RWPE1 (cell line): Measurements from ENCODE around the gene MRPS27.

Experiments
- CTCF ChIA-PET: fragments of 350-600 bp; sonication (Branson Sonifier 250); formaldehyde crosslinking; extraction: SDS; loops from one replicate; lab custom pipeline; 2021; lab: Yijun Ruan, JAX
- POLR2A ChIA-PET: fragments of 400-600 bp; formaldehyde crosslinking; extraction: SDS; loops from one replicate; lab custom pipeline; 2020; ENCODE audit warnings: antibody characterized with exemption; ENCODE audit not compliant: low non-redundant PET; lab: Yijun Ruan, JAX
- DNase-seq: peaks from one replicate; pipeline ENCODE4 v3.0.0; 2012; ENCODE audit warnings: low spot score
- H3K27ac ChIP-seq: fragments of 450-650 bp; 2 replicates; pipeline ENCODE4 v1.5.1; 2017
- CTCF ChIP-seq: fragments of 450-650 bp; conservative IDR thresholded peaks from 2 replicates; pipeline ENCODE4 v1.5.1; 2017; ENCODE audit warnings: low read depth, mild to moderate bottlenecking

Gene MRPS27

DNA sequence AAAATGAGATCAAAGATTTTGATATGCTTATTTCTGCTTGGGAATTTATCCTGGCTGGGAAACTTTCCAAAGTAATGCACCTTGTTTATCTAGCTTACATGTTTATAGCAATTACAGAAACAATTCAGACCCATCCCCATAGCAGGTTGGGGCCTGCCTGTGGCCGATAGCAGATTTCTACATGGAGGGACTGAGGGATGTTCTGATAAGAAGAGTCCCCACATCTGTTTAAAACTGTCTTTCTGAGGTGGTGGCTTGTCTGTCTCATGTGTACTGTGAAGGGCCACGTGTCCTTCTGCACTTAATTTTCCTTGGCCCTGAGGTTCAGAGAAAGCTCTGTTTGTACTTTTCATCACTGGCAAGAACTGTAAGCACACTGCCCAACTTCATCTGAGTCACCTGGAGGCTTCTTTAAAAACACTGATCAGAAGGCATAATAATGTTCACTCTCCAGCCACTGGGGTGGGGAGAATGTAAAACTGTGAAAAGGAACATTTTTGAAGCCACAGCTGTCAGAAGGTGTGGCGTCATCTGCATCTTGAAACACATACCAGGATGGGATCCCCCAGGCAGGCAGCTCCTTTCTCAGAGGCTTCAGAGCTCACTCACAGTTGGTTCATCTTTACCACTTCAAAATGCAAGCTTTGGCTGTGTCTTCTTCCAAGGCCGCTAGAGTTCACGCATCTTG, 132.5 kb downstream of the MRPS27 start:
- no peak overlapping the region for H3K27ac ChIP-seq
- POLR2A ChIA-PET, result no interaction called here
- TF ChIP-seq CTCF, result no peak
- no peak for DNase-seq
- CTCF ChIA-PET, result interaction anchor here (1.0 kb wide), 1 partner anchor 81 kb away, joined by 3 read pairs; no protein-coding TSS in a partner anchor

DNA sequence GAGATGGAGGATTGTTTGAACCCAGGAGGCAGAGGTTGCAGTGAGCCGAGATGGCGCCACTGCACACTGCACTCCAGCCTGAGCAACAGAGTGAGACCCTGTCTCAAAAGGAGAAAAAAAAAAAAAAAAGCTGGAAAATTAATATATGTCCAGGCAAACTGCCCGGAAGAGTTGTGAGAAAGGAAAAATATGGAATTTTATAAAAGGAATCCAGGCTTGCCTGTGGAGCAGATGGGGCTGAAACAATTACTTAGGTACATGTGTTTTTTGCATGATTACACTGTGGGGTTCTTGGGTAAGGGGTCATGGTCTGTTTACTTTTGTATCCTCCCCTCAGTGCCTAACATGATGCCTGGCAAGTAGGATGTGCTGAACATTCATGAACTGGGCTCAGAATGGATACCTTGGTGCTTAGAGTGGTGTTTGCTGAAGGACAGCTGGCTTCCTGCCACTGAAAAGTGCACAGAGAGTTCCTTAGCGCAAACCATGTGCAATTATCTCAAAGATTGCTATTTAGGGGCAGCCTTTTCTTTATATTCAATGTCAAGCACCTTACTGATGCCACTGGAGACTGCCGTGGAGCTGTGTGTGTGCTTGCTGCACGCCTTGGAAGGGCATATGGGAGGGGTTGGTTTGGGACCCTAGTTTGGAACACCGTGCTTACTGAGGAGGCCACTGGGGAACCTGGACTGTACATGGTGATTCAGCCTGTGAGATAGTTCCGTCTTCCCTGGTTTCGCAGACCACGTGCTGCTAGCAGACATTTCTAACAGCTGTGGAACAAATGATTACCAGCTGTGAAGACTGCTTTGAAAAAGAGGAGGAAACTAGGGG, 134.3 kb downstream of the MRPS27 start:
- H3K27ac ChIP-seq, result no peak overlapping the region
- no peak for DNase-seq
- no peak for TF ChIP-seq CTCF
- POLR2A ChIA-PET, result no interaction called here
- CTCF ChIA-PET, result no interaction called here

DNA sequence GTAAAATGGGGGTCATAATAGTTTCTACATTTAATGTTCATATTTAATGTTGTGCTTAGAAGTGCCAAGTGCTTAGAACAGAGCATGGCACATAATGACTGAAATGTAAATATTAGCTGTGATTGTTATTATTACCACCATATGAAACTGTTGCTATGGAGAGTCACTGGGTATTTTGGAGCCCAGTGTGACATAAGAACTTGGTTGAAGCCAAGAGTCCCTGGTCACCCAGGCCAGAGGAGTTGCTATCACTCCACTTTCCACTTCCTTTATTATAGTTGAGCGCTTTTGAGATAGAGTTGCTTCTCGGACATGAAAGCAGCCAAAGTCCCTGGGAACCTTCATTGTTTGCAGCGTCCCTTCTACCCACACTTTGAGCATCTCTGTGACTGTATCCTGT, 135.6 kb downstream of the MRPS27 start:
- no peak for DNase-seq
- no peak for TF ChIP-seq CTCF
- CTCF ChIA-PET, result interaction anchor here (0.6 kb wide), 1 partner anchor 180 kb away, joined by 4 read pairs; no protein-coding TSS in a partner anchor
- H3K27ac ChIP-seq, result no peak overlapping the region
- POLR2A ChIA-PET, result no interaction called here

GRCh38 chr5:72183101-72183520, 136.9 kb downstream of the MRPS27 start:
- ChIA-PET POLR2A (no interaction called here), CTCF (no interaction called here)
- no peak for DNase-seq
- no peak for TF ChIP-seq CTCF
- H3K27ac ChIP-seq, result no peak overlapping the region

DNA sequence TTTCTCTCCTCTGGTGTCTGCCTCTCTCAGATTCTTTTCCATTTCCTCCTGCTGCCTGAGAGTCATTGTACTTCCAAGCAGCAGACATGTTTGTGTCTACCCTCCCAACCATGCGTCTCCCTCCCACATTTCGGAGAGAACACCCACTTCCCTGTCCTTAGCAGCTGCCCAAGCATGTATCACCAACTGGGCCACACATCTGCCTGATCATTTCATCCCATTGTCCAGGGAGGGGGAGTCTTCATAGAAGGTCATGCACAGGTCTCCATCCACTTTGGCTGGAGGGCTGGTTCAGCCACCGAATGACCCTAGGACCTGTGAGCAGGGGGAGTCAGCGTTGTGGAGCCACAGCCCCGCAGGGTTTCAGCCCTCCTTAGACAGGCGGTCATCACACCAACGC, 137.4 kb downstream of the MRPS27 start:
- no peak overlapping the region for H3K27ac ChIP-seq
- ChIA-PET POLR2A (no interaction called here), CTCF (no interaction called here)
- DNase-seq, result no peak
- TF ChIP-seq CTCF, result no peak

DNA sequence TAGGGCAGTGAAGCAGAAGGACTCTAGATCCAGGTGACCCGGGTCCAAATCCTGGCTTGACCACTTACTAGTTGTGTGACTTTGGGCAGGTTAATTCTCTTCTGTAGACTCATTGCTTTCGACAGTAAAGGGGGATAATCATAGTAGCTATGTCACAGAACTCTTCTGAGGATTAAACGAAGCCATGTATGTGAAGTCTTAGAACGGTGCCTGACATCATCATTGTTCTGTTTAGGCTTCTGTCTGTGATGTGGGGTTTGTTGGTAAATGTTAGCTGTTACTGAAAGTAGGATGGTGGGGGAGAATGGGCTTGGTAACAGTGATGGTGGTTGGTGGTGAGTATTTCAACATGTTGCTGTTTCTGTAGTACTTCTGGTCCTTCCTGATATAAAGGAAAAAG, 139.1 kb downstream of the MRPS27 start:
- TF ChIP-seq CTCF, result no peak
- POLR2A ChIA-PET, result no interaction called here
- H3K27ac ChIP-seq, result no peak overlapping the region
- DNase-seq, result no peak
- CTCF ChIA-PET, result no interaction called here
